GM19468 (cell line): ENCODE measurements around the gene MPC2.
"Not testable (repeated sequence)": the region's sequence is repeated elsewhere in the genome, so short reads cannot be mapped to it uniquely, and the experiment has no call there.

Experiments used
- ATAC-seq: cut with Tn5 transposase; IDR thresholded peaks from one replicate; pipeline ENCODE4 v1.9.1; 2021; ENCODE audit warnings: mild to moderate bottlenecking, moderate library complexity, moderate number of reproducible peaks; ENCODE audit not compliant: unreplicated experiment; ENCODE audit errors: extremely low read depth

Gene MPC2

GRCh38 chr1:167866739-167867414 lies 70.0 kb downstream of the MPC2 start:
- ATAC-seq: not testable (repeated sequence)
